SKM-1 treated with dmso at 0.1 percent for 144 hours (cell line): ENCODE results near the gene RNF11.

Experiments
- DNase-seq: peaks from one replicate; lab custom pipeline; 2025; ENCODE audit not compliant: unreplicated experiment; lab: John Stamatoyannopoulos, UW

RNF11 gene

GRCh38 chr1:51263147-51263877 is 27.2 kb downstream of the RNF11 start:
- no peak for DNase-seq

GRCh38 chr1:51264451-51264850 is 28.4 kb downstream of the RNF11 start:
- peak; percentile 25 for DNase-seq

GRCh38 chr1:51265618-51266017 is 29.5 kb downstream of the RNF11 start:
- DNase-seq: peak; percentile 52

- DNase-seq: no peak
These were observed 30.1 kb downstream of the RNF11 start for GRCh38 chr1:51266181-51266580.

- no peak for DNase-seq
These were observed 30.7 kb downstream of the RNF11 start for GRCh38 chr1:51266791-51267190.

GRCh38 chr1:51268634-51269033 is 32.6 kb downstream of the RNF11 start:
- DNase-seq: no peak

GRCh38 chr1:51270751-51271150 is 34.7 kb downstream of the RNF11 start:
- DNase-seq: no peak

GRCh38 chr1:51272916-51273315 is 36.8 kb downstream of the RNF11 start:
- DNase-seq: no peak

- no peak for DNase-seq
These were observed 38.6 kb downstream of the RNF11 start for GRCh38 chr1:51274676-51275075.

GRCh38 chr1:51276286-51276685 is 40.2 kb downstream of the RNF11 start:
- DNase-seq: no peak

GRCh38 chr1:51280321-51280978 is 44.4 kb downstream of the RNF11 start:
- DNase-seq: no peak

- no peak for DNase-seq
These were observed 45.7 kb downstream of the RNF11 start for GRCh38 chr1:51281807-51282206.

- no peak for DNase-seq
These were observed 46.5 kb downstream of the RNF11 start for GRCh38 chr1:51282605-51283004.

GRCh38 chr1:51283979-51284378 is 47.9 kb downstream of the RNF11 start:
- no peak for DNase-seq

GRCh38 chr1:51284487-51284954 is 48.4 kb downstream of the RNF11 start:
- no peak for DNase-seq

GRCh38 chr1:51285055-51285454 is 49.0 kb downstream of the RNF11 start:
- no peak for DNase-seq

- no peak for DNase-seq
These were observed 51.9 kb downstream of the RNF11 start for GRCh38 chr1:51287966-51288365.

GRCh38 chr1:51288578-51288977 is 52.5 kb downstream of the RNF11 start:
- DNase-seq: no peak

GRCh38 chr1:51289676-51290488 is 53.8 kb downstream of the RNF11 start:
- DNase-seq: no peak

- no peak for DNase-seq
These were observed 54.4 kb downstream of the RNF11 start for GRCh38 chr1:51290489-51290847.

- no peak for DNase-seq
These were observed 57.9 kb downstream of the RNF11 start for GRCh38 chr1:51293898-51294515.
